Activated naive CD8-positive, alpha-beta T cell treated with anti-CD3 and anti-CD28 coated beads, Interleukin-2, amount 10 ng/mL, durations not matched to agents 7 days and 5 days (primary cell): ENCODE data around the gene PCSK5. TPM values are rescaled to one million over a fixed set of nuclear protein-coding genes. Genes with fewer than 3 reads are reported as not detected.
"Not testable (repeated sequence)": the region's sequence is repeated elsewhere in the genome, so short reads cannot be mapped to it uniquely, and the experiment has no call there.

Source experiments
- ATAC-seq: fragments of 150-1000 bp; cut with Tn5 transposase; one replicate; pipeline ENCODE4 v1.10.0; 2021; ENCODE audit warnings: low read depth, moderate library complexity
- POLR2A ChIA-PET: fragments of 350-600 bp; sonication (Branson Sonifier 250); formaldehyde crosslinking; loops from one replicate; lab custom pipeline; 2021; ENCODE audit warnings: antibody characterized with exemption; lab: Charles Lee
- DNase-seq: peaks from one replicate; pipeline ENCODE4 v3.0.0; 2021
- H3K27ac Mint-ChIP-seq: one replicate; pipeline ENCODE4 v1.8.0; 2022; ENCODE audit warnings: mild to moderate bottlenecking, mixed read lengths
- H3K27me3 Mint-ChIP-seq: one replicate; pipeline ENCODE4 v1.8.0; 2022; ENCODE audit warnings: mild to moderate bottlenecking, moderate library complexity, mixed read lengths
- H3K36me3 Mint-ChIP-seq: one replicate; pipeline ENCODE4 v1.8.0; 2021; ENCODE audit warnings: mild to moderate bottlenecking, mixed read lengths
- H3K4me1 Mint-ChIP-seq: one replicate; pipeline ENCODE4 v1.8.0; 2021; ENCODE audit warnings: mixed read lengths
- H3K4me3 Mint-ChIP-seq: one replicate; pipeline ENCODE4 v1.8.0; 2022; ENCODE audit warnings: mild to moderate bottlenecking, moderate library complexity, mixed read lengths
- H3K9me3 Mint-ChIP-seq: one replicate; pipeline ENCODE4 v1.8.0; 2021; ENCODE audit warnings: mixed read lengths
- total RNA-seq, 2 experiments: library from RNA; stranded (reverse); gene quantifications; one replicate each; pipeline ENCODE4 v1.2.3, GENCODE V29; 2021

PCSK5 gene
- total RNA-seq, 2 experiments from 2014 or later, result 6.0 to 7.1 TPM

GRCh38 chr9:76316069-76316468 lies 425.6 kb downstream of the PCSK5 start:
- H3K9me3 Mint-ChIP-seq, result no peaks in the 10 kb centered on the region
- H3K27me3 Mint-ChIP-seq, result no peaks in the 10 kb centered on the region
- H3K27ac Mint-ChIP-seq, result no peak overlapping the region
- DNase-seq (no peak), ATAC-seq (no peak)
- no peaks in the 10 kb centered on the region for H3K4me1 Mint-ChIP-seq
- no peaks in the 10 kb centered on the region for H3K36me3 Mint-ChIP-seq
- POLR2A ChIA-PET, result interaction anchor here (0.6 kb wide), 1 partner anchor 426 kb away, joined by 6 read pairs; the partner anchor contains the start of gene PCSK5
- H3K4me3 Mint-ChIP-seq, result no peak overlapping the region

DNA sequence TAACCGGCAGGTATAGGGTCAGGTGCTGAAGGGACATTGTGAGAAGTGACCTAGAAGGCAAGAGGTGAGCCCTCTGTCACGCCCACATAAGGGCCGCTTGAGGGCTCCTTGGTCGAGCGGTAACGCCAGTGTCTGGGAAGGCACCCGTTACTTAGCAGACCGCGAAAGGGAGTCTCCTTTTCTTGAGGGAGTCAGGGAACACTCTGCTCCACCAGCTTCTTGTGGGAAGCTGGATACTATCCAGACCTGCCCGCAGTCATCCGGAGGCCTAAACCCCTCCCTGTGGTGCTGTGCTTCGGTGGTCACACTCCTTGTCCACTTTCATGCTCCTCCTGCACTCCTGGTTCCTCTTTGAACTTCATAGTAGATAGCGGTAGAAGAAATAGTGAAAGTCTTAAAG lies 429.0 kb downstream of the PCSK5 start:
- DNase-seq, H3K9me3 Mint-ChIP-seq, H3K27ac Mint-ChIP-seq, H3K36me3 Mint-ChIP-seq, H3K27me3 Mint-ChIP-seq, H3K4me1 Mint-ChIP-seq, H3K4me3 Mint-ChIP-seq, POLR2A ChIA-PET, ATAC-seq: not testable (repeated sequence)

DNA sequence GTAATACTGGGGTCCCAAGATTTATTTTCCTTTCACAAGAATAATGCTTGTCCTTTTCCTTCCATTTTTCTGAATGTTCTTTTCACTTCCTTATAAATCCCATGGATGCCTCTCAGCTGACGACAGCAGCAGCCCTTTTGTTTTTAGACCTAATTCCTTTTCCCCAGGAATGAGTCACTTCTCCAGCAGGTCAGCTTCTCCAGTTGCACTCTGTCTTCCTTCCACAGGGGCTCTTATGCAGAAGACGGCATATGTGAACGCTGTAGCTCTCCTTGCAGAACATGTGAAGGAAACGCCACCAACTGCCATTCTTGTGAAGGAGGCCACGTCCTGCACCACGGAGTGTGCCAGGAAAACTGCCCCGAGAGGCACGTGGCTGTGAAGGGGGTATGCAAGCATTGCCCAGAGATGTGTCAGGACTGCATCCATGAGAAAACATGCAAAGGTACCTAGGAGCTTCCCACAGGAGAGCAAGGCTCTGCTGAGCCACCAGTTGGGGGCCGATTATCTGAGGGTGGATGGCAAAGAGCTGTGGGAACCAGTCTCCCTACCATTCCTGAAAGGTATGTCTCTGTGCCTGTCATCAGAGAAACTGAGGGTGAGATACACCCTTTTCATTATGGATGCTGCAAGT lies 430.8 kb downstream of the PCSK5 start:
- no peak for DNase-seq
- Mint-ChIP-seq H3K36me3 (no peaks in the 10 kb centered on the region), H3K27ac (no peak overlapping the region), H3K4me1 (no peaks in the 10 kb centered on the region), H3K4me3 (no peak overlapping the region), H3K9me3 (no peaks in the 10 kb centered on the region), H3K27me3 (no peaks in the 10 kb centered on the region)
- POLR2A ChIA-PET, result no interaction called here
- ATAC-seq, result no peak

DNA sequence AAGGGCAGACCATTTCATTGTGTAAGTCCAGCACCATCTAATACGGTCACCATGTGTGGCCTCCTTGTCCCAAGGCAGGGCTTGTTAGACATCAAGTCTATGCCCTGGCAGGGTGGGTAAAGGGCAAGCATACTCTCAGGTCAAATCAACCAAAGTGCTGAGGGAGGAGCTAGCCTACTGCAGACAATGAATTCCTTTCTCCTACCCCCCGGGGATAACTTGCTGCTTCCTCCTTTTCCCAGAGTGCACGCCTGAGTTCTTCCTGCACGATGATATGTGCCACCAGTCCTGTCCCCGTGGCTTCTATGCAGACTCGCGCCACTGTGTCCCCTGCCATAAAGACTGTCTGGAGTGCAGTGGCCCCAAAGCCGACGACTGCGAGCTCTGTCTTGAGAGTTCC lies 432.3 kb downstream of the PCSK5 start:
- Mint-ChIP-seq H3K27me3 (no peaks in the 10 kb centered on the region), H3K9me3 (no peaks in the 10 kb centered on the region), H3K4me1 (no peaks in the 10 kb centered on the region), H3K36me3 (no peaks in the 10 kb centered on the region), H3K4me3 (no peak overlapping the region), H3K27ac (no peak overlapping the region)
- ATAC-seq (no peak), DNase-seq (no peak)
- POLR2A ChIA-PET, result no interaction called here

DNA sequence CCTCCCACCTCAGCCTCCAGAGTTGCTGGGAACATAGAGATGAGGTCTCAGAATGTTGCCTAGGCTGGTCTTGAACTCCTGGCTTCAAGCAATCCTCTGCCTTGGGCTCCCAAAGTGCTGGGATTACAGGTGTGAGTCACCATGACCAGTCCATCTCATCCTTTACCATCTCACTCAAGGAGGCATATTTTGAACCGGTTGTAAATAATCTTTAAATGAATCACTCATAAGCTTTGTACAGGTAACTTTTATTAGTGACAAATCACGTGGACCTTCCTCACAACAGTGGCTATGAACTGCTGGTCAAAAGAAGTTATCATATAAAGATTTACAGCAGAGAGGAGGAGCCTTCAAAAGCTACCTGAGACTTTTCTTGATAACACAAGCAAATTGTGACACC lies 433.0 kb downstream of the PCSK5 start:
- ATAC-seq (no peak), DNase-seq (no peak)
- no peaks in the 10 kb centered on the region for H3K36me3 Mint-ChIP-seq
- POLR2A ChIA-PET, result no interaction called here
- H3K27me3 Mint-ChIP-seq, result no peaks in the 10 kb centered on the region
- H3K4me3 Mint-ChIP-seq, result no peak overlapping the region
- H3K9me3 Mint-ChIP-seq, result no peaks in the 10 kb centered on the region
- H3K27ac Mint-ChIP-seq, result no peak overlapping the region
- H3K4me1 Mint-ChIP-seq, result no peaks in the 10 kb centered on the region

GRCh38 chr9:76324030-76324429 lies 433.6 kb downstream of the PCSK5 start:
- ATAC-seq, H3K27ac Mint-ChIP-seq, POLR2A ChIA-PET, H3K9me3 Mint-ChIP-seq, H3K4me1 Mint-ChIP-seq, H3K4me3 Mint-ChIP-seq, DNase-seq, H3K36me3 Mint-ChIP-seq, H3K27me3 Mint-ChIP-seq: not testable (repeated sequence)

- no peaks in the 10 kb centered on the region for H3K9me3 Mint-ChIP-seq
- ATAC-seq (no peak), DNase-seq (no peak)
- H3K27ac Mint-ChIP-seq, result no peak overlapping the region
- H3K27me3 Mint-ChIP-seq, result peaks cover 2% of the 10 kb centered on the region
- POLR2A ChIA-PET, result no interaction called here
- no peaks in the 10 kb centered on the region for H3K36me3 Mint-ChIP-seq
- no peak overlapping the region for H3K4me3 Mint-ChIP-seq
- H3K4me1 Mint-ChIP-seq, result no peaks in the 10 kb centered on the region
These were observed 439.6 kb downstream of the PCSK5 start for GRCh38 chr9:76330034-76330433.

- no peak for ATAC-seq
- no peaks in the 10 kb centered on the region for H3K36me3 Mint-ChIP-seq
- H3K27me3 Mint-ChIP-seq, result peaks cover 6% of the 10 kb centered on the region
- no peak for DNase-seq
- POLR2A ChIA-PET, result no interaction called here
- no peaks in the 10 kb centered on the region for H3K9me3 Mint-ChIP-seq
- no peak overlapping the region for H3K4me3 Mint-ChIP-seq
- H3K4me1 Mint-ChIP-seq, result peaks cover 2% of the 10 kb centered on the region
- H3K27ac Mint-ChIP-seq, result no peak overlapping the region
These were observed 442.9 kb downstream of the PCSK5 start for GRCh38 chr9:76333388-76333787.

DNA sequence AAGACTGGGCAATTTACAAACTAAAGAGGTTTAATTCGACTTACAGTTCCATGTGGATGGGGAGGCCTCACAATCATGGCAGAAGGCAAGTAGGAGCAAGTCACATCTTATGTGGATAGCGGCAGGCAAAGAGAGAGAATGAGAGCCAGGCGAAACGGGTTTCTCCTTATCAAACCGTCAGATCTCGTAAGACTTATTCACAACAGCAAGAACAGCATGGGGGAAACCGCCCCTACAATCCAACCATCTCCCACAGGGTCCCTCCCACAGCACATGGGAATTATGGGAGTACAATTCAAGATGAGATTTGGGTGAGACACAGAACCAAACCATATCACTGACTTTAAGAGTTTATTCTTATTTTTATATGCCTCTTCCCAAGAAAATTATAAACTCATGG lies 443.5 kb downstream of the PCSK5 start:
- no peak overlapping the region for H3K4me3 Mint-ChIP-seq
- DNase-seq (no peak), ATAC-seq (no peak)
- no peaks in the 10 kb centered on the region for H3K36me3 Mint-ChIP-seq
- peaks cover 2% of the 10 kb centered on the region for H3K4me1 Mint-ChIP-seq
- peaks cover 11% of the 10 kb centered on the region for H3K27me3 Mint-ChIP-seq
- POLR2A ChIA-PET, result no interaction called here
- no peaks in the 10 kb centered on the region for H3K9me3 Mint-ChIP-seq
- no peak overlapping the region for H3K27ac Mint-ChIP-seq

- no peak for ATAC-seq
- Mint-ChIP-seq H3K9me3 (no peaks in the 10 kb centered on the region), H3K36me3 (no peaks in the 10 kb centered on the region), H3K27me3 (peaks cover 11% of the 10 kb centered on the region), H3K27ac (no peak overlapping the region), H3K4me3 (no peak overlapping the region), H3K4me1 (peaks cover 2% of the 10 kb centered on the region)
- no peak for DNase-seq
- POLR2A ChIA-PET, result no interaction called here
These were observed 445.6 kb downstream of the PCSK5 start for GRCh38 chr9:76336027-76336426.

DNA sequence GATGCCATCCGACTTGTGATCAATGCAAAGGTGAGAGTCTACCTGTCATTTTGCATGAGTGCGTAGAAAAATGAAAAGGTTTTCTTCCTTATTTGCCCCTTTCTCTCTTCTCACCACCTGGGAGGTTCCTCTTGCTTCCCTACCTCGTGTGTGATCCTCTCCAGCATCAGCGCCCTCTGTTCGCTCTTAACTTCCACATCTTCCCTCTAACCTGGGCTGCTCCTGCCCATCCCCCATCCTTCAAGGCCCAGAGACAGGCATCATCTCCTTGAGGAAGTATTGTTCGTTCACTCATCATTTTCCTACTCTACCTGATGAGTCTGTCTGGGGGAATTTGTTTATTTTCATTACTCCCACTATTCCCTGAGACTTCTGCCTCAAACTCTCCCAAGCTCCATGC lies 447.9 kb downstream of the PCSK5 start:
- H3K27ac Mint-ChIP-seq, result no peak overlapping the region
- POLR2A ChIA-PET, result no interaction called here
- DNase-seq (no peak), ATAC-seq (no peak)
- no peak overlapping the region for H3K4me3 Mint-ChIP-seq
- no peaks in the 10 kb centered on the region for H3K9me3 Mint-ChIP-seq
- no peaks in the 10 kb centered on the region for H3K36me3 Mint-ChIP-seq
- H3K27me3 Mint-ChIP-seq, result peaks cover 13% of the 10 kb centered on the region
- peaks cover 2% of the 10 kb centered on the region for H3K4me1 Mint-ChIP-seq

DNA sequence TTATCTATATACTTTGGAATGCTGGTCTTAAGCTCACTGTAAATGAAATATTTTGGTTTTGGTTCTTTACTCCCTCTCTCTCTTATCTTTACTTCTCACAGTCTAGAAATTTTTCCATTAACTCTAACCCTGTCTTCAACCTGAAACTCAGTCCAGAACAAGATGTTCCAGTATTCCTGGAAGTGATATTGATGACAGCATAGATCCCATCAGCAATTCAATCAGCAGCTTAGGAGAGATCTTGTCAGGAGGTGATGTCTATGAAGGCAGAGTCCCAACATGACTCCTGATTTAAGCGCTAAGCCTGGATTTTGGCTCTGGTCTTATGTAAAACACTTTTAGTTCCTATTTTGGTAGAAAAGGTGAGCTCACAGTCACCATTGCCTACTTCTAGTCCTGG lies 451.1 kb downstream of the PCSK5 start:
- POLR2A ChIA-PET, result no interaction called here
- Mint-ChIP-seq H3K9me3 (no peaks in the 10 kb centered on the region), H3K27me3 (peaks cover 13% of the 10 kb centered on the region), H3K4me1 (no peaks in the 10 kb centered on the region), H3K4me3 (no peak overlapping the region), H3K36me3 (no peaks in the 10 kb centered on the region), H3K27ac (no peak overlapping the region)
- DNase-seq (no peak), ATAC-seq (no peak)

- POLR2A ChIA-PET, result no interaction called here
- Mint-ChIP-seq H3K36me3 (no peaks in the 10 kb centered on the region), H3K9me3 (no peaks in the 10 kb centered on the region), H3K27ac (no peak overlapping the region), H3K4me3 (no peak overlapping the region), H3K27me3 (peaks cover 13% of the 10 kb centered on the region), H3K4me1 (no peaks in the 10 kb centered on the region)
- ATAC-seq, result no peak
- no peak for DNase-seq
These were observed 451.7 kb downstream of the PCSK5 start for GRCh38 chr9:76342201-76342600.

GRCh38 chr9:76342858-76343257 lies 452.4 kb downstream of the PCSK5 start:
- Mint-ChIP-seq H3K27ac (no peak overlapping the region), H3K4me3 (no peak overlapping the region), H3K27me3 (peaks cover 13% of the 10 kb centered on the region), H3K4me1 (no peaks in the 10 kb centered on the region), H3K9me3 (no peaks in the 10 kb centered on the region), H3K36me3 (no peaks in the 10 kb centered on the region)
- DNase-seq, result no peak
- ATAC-seq, result no peak
- POLR2A ChIA-PET, result no interaction called here

- H3K27ac Mint-ChIP-seq, result no peak overlapping the region
- no peaks in the 10 kb centered on the region for H3K4me1 Mint-ChIP-seq
- ATAC-seq, result no peak
- no peaks in the 10 kb centered on the region for H3K9me3 Mint-ChIP-seq
- H3K4me3 Mint-ChIP-seq, result no peak overlapping the region
- H3K27me3 Mint-ChIP-seq, result peaks cover 6% of the 10 kb centered on the region
- no peak for DNase-seq
- POLR2A ChIA-PET, result no interaction called here
- H3K36me3 Mint-ChIP-seq, result no peaks in the 10 kb centered on the region
These were observed 459.4 kb downstream of the PCSK5 start for GRCh38 chr9:76349865-76350264.
